ENCODE data around the gene CFAP99. TPM values are rescaled to one million over a fixed set of nuclear protein-coding genes. Genes with fewer than 3 reads are reported as not detected.

Gene CFAP99
- total RNA-seq, 4 donors from 2014 or later = 0.21 to 0.46 TPM; not detected in 2

- H3K4me3 ChIP-seq = no peak overlapping the region
- H3K9me3 ChIP-seq = no peaks in the 10 kb centered on the region
- intact Hi-C loops (cut with DNase I; ENCODE audit: low total_unique reads) = no loop called here
- H3K4me1 ChIP-seq = no peaks in the 10 kb centered on the region
- no peak for DNase-seq
- no peak overlapping the region for H3K27ac ChIP-seq
- H3K36me3 ChIP-seq = no peaks in the 10 kb centered on the region
- no peak for TF ChIP-seq CTCF (IDR thresholded peaks at IDR 0.05)
- TF ChIP-seq POLR2A (IDR thresholded peaks at IDR 0.05) = no peak
- H3K27me3 ChIP-seq = no peaks in the 10 kb centered on the region
These were observed 33.3 kb downstream of the CFAP99 start for GRCh38 chr4:2451821-2452785.

- no peaks in the 10 kb centered on the region for H3K9me3 ChIP-seq
- no peak overlapping the region for H3K27ac ChIP-seq
- H3K36me3 ChIP-seq = no peaks in the 10 kb centered on the region
- intact Hi-C loops (cut with DNase I; ENCODE audit: low total_unique reads) = no loop called here
- peaks cover 0 to 6% of the 10 kb centered on the region in 2 donors for H3K4me1 ChIP-seq
- no peak overlapping the region for H3K4me3 ChIP-seq
- H3K27me3 ChIP-seq = no peaks in the 10 kb centered on the region
- no peak for TF ChIP-seq CTCF (IDR thresholded peaks at IDR 0.05)
- no peak for TF ChIP-seq POLR2A (IDR thresholded peaks at IDR 0.05)
- no peak for DNase-seq
These were observed 38.9 kb downstream of the CFAP99 start for GRCh38 chr4:2457481-2458295.

- no peaks in the 10 kb centered on the region for H3K9me3 ChIP-seq
- no peaks in the 10 kb centered on the region for H3K27me3 ChIP-seq
- H3K4me1 ChIP-seq = peaks cover 0 to 6% of the 10 kb centered on the region in 2 donors
- intact Hi-C loops (cut with DNase I; ENCODE audit: low total_unique reads) = no loop called here
- no peak for DNase-seq
- H3K27ac ChIP-seq = no peak overlapping the region
- H3K4me3 ChIP-seq = no peak overlapping the region
- H3K36me3 ChIP-seq = no peaks in the 10 kb centered on the region
- no peak for TF ChIP-seq POLR2A (IDR thresholded peaks at IDR 0.05)
- no peak for TF ChIP-seq CTCF (IDR thresholded peaks at IDR 0.05)
These were observed 40.1 kb downstream of the CFAP99 start for GRCh38 chr4:2458546-2459491.

- no peak for DNase-seq
- Histone ChIP-seq H3K9me3 (no peaks in the 10 kb centered on the region), H3K27me3 (no peaks in the 10 kb centered on the region), H3K4me3 (no peak overlapping the region), H3K4me1 (peaks cover 0 to 6% of the 10 kb centered on the region in 2 donors), H3K36me3 (no peaks in the 10 kb centered on the region), H3K27ac (no peak overlapping the region)
- intact Hi-C loops (cut with DNase I; ENCODE audit: low total_unique reads) = loop anchor here (10.0 kb wide), 1 partner anchor 235 kb away; no protein-coding TSS in a partner anchor
- TF ChIP-seq CTCF (IDR thresholded peaks at IDR 0.05) (no peak), POLR2A (IDR thresholded peaks at IDR 0.05) (no peak)
These were observed 41.0 kb downstream of the CFAP99 start for GRCh38 chr4:2459589-2460349.

All from uterus (tissue), 4 donors.